NCI-H1930 (cell line): Measurements from ENCODE around the gene BEND6.
"Not testable (repeated sequence)": the region's sequence is repeated elsewhere in the genome, so short reads cannot be mapped to it uniquely, and the experiment has no call there.

Experiments used
- DNase-seq, 2 experiments: peaks; one replicate each; lab custom pipeline; 2025; lab: John Stamatoyannopoulos, UW

BEND6 gene

GRCh38 chr6:56984361-56984760 lies 29.5 kb downstream of the BEND6 start:
- no peak for DNase-seq

GRCh38 chr6:56984884-56985283 lies 30.0 kb downstream of the BEND6 start:
- no peak for DNase-seq

- no peak for DNase-seq
Measured at GRCh38 chr6:56986611-56987010, 31.7 kb downstream of the BEND6 start.

- DNase-seq: no peak
Measured at GRCh38 chr6:56988145-56988544, 33.2 kb downstream of the BEND6 start.

- no peak for DNase-seq
Measured at GRCh38 chr6:56992036-56992435, 37.1 kb downstream of the BEND6 start.

- no peak for DNase-seq
Measured at GRCh38 chr6:56992703-56993102, 37.8 kb downstream of the BEND6 start.

- DNase-seq: no peak
Measured at GRCh38 chr6:56995347-56995902, 40.5 kb downstream of the BEND6 start.

- no peak for DNase-seq
Measured at GRCh38 chr6:56996401-56996800, 41.5 kb downstream of the BEND6 start.

- no peak for DNase-seq
Measured at GRCh38 chr6:56999049-56999448, 44.1 kb downstream of the BEND6 start.

GRCh38 chr6:56999748-57000147 lies 44.8 kb downstream of the BEND6 start:
- DNase-seq: not testable (repeated sequence)

- DNase-seq: no peak
Measured at GRCh38 chr6:57002197-57002596, 47.3 kb downstream of the BEND6 start.

- no peak for DNase-seq
Measured at GRCh38 chr6:57004292-57004691, 49.4 kb downstream of the BEND6 start.

- no peak for DNase-seq
Measured at GRCh38 chr6:57006101-57006500, 51.2 kb downstream of the BEND6 start.

- not testable (repeated sequence) for DNase-seq
Measured at GRCh38 chr6:57008069-57008468, 53.2 kb downstream of the BEND6 start.

GRCh38 chr6:57013521-57013926 lies 58.6 kb downstream of the BEND6 start:
- DNase-seq: no peak

GRCh38 chr6:57017069-57017468 lies 62.2 kb downstream of the BEND6 start:
- no peak for DNase-seq

GRCh38 chr6:57017841-57018240 lies 62.9 kb downstream of the BEND6 start:
- no peak for DNase-seq

- DNase-seq: no peak
Measured at GRCh38 chr6:57019434-57019833, 64.5 kb downstream of the BEND6 start.

- DNase-seq: peak; percentile 12 to 20
Measured at GRCh38 chr6:57021086-57021720, 66.3 kb downstream of the BEND6 start.

GRCh38 chr6:57024321-57024720 lies 69.4 kb downstream of the BEND6 start:
- no peak for DNase-seq

- DNase-seq: no peak
Measured at GRCh38 chr6:57024775-57025174, 69.9 kb downstream of the BEND6 start.

GRCh38 chr6:57026001-57026400 lies 71.1 kb downstream of the BEND6 start:
- no peak for DNase-seq

GRCh38 chr6:57027301-57027700 lies 72.4 kb downstream of the BEND6 start:
- DNase-seq: no peak

GRCh38 chr6:57029213-57029612 lies 74.3 kb downstream of the BEND6 start:
- DNase-seq: no peak
